GM23338 (cell line): Measurements from ENCODE around the gene PRCC. TPM values are rescaled to one million over a fixed set of nuclear protein-coding genes. Genes with fewer than 3 reads are reported as not detected.

Experiments
- ATAC-seq: fragments of 200-7000 bp; cut with Tn5 transposase; 3 replicates; pipeline ENCODE4 v1.9.1; 2020
- DNase-seq: peaks from one replicate; pipeline ENCODE4 v3.0.0-alpha.2; 2015; ENCODE audit warnings: low spot score
- H2AFZ ChIP-seq: fragments of 200-600 bp; sonication (generic); 2 replicates; pipeline ENCODE4 v1.8.0; 2016; ENCODE audit warnings: antibody characterized with exemption, mild to moderate bottlenecking, moderate library complexity
- H3F3A ChIP-seq: fragments of 200-600 bp; sonication (generic); replicated peaks from 2 replicates; pipeline ENCODE4 v1.8.0; 2017; ENCODE audit warnings: antibody characterized with exemption, mixed run types, low read depth
- H3K27ac ChIP-seq: fragments of 200-600 bp; sonication (generic); 2 replicates; pipeline ENCODE4 v1.6.1; 2016; ENCODE audit warnings: low read depth
- H3K27me3 ChIP-seq: fragments of 200-600 bp; sonication (generic); 2 replicates; pipeline ENCODE4 v1.8.0; 2016; ENCODE audit warnings: mild to moderate bottlenecking, mixed run types, moderate library complexity; ENCODE audit not compliant: insufficient read depth
- H3K36me3 ChIP-seq: fragments of 200-600 bp; sonication (generic); 2 replicates; pipeline ENCODE4 v1.8.0; 2016; ENCODE audit warnings: mild to moderate bottlenecking; ENCODE audit not compliant: insufficient read depth
- H3K4me1 ChIP-seq: fragments of 200-600 bp; sonication (generic); 2 replicates; pipeline ENCODE4 v1.8.0; 2016; ENCODE audit warnings: mild to moderate bottlenecking, moderate library complexity; ENCODE audit not compliant: insufficient read depth
- H3K4me2 ChIP-seq: fragments of 200-600 bp; sonication (generic); 2 replicates; pipeline ENCODE4 v1.7.1; 2017; ENCODE audit warnings: mixed run types
- H3K4me3 ChIP-seq: fragments of 200-600 bp; sonication (generic); 2 replicates; pipeline ENCODE4 v1.6.1; 2016; ENCODE audit warnings: mixed run types
- H3K79me2 ChIP-seq: fragments of 200-600 bp; sonication (generic); replicated peaks from 2 replicates; pipeline ENCODE4 v1.8.0; 2017; ENCODE audit warnings: mild to moderate bottlenecking; ENCODE audit not compliant: insufficient read depth
- H3K9me2 ChIP-seq: fragments of 200-600 bp; sonication (generic); 2 replicates; pipeline ENCODE4 v1.8.0; 2017; ENCODE audit not compliant: insufficient read depth
- H4K20me1 ChIP-seq: fragments of 200-600 bp; sonication (generic); replicated peaks from 2 replicates; pipeline ENCODE4 v1.8.0; 2017; ENCODE audit warnings: mild to moderate bottlenecking; ENCODE audit not compliant: insufficient read depth
- H3K27ac Mint-ChIP-seq: 2 replicates; pipeline ENCODE4 v1.8.0; 2020; ENCODE audit warnings: inconsistent platforms, mild to moderate bottlenecking, moderate library complexity, mixed read lengths
- H3K27me3 Mint-ChIP-seq: 3 replicates; pipeline ENCODE4 v1.8.0; 2022; ENCODE audit warnings: low read depth, mild to moderate bottlenecking, moderate library complexity, mixed read lengths, inconsistent platforms; ENCODE audit not compliant: insufficient read depth, poor library complexity
- H3K36me3 Mint-ChIP-seq: 3 replicates; pipeline ENCODE4 v1.8.0; 2021; ENCODE audit warnings: low read depth, mild to moderate bottlenecking, inconsistent platforms, moderate library complexity, mixed read lengths
- H3K4me1 Mint-ChIP-seq: 3 replicates; pipeline ENCODE4 v1.8.0; 2020; ENCODE audit warnings: mild to moderate bottlenecking, inconsistent platforms, mixed read lengths
- H3K4me3 Mint-ChIP-seq: 3 replicates; pipeline ENCODE4 v1.8.0; 2021; ENCODE audit warnings: moderate library complexity, mild to moderate bottlenecking, inconsistent platforms, mixed read lengths
- H3K9me3 Mint-ChIP-seq: 3 replicates; pipeline ENCODE4 v1.8.0; 2020; ENCODE audit warnings: moderate library complexity, mild to moderate bottlenecking, inconsistent platforms, mixed read lengths
- CREB1 ChIP-seq: fragments of 250-450 bp; sonication (Bioruptor Pico); IDR thresholded peaks from 2 replicates; pipeline ENCODE4 v1.5.0; 2020; ENCODE audit warnings: low read depth, mild to moderate bottlenecking, moderate library complexity
- ETS1 ChIP-seq: IDR thresholded peaks from 2 replicates; pipeline ENCODE4 v1.6.1; 2016; ENCODE audit warnings: antibody characterized with exemption
- EZH2phosphoT487 ChIP-seq: fragments of 200-600 bp; sonication (generic); IDR thresholded peaks from one replicate; pipeline ENCODE4 v1.8.1; 2018; ENCODE audit warnings: antibody characterized with exemption; ENCODE audit not compliant: unreplicated experiment
- NANOG ChIP-seq: IDR thresholded peaks from 2 replicates; pipeline ENCODE4 v1.6.1; 2016; ENCODE audit warnings: antibody characterized with exemption, borderline replicate concordance
- REST ChIP-seq: IDR thresholded peaks from one replicate; pipeline ENCODE4 v1.6.1; 2018; ENCODE audit warnings: antibody characterized with exemption; ENCODE audit not compliant: unreplicated experiment
- STAT1 ChIP-seq: IDR thresholded peaks from one replicate; pipeline ENCODE4 v1.6.1; 2016; ENCODE audit warnings: antibody characterized with exemption; ENCODE audit not compliant: unreplicated experiment
- ZNF331 ChIP-seq: fragments of 250-450 bp; sonication (Bioruptor Pico); IDR thresholded peaks from 2 replicates; pipeline ENCODE4 v1.5.0; 2020; ENCODE audit warnings: low read depth, mild to moderate bottlenecking, moderate library complexity
- polyA plus RNA-seq: library from polyadenylated mRNA; unstranded; fragments of >200 nt; fragmentation: Nextera tagmentation; extraction: Ambion mirVana; gene quantifications from 2 replicates; pipeline ENCODE4 v1.2.1, GENCODE V29; 2016
- total RNA-seq: library from RNA; depleted of rRNA; stranded (reverse); fragments of >200 nt; shearing (Covaris generic); gene quantifications from 2 replicates; pipeline ENCODE4 v1.2.3, GENCODE V29; 2014

The PRCC gene
- total and polyA plus RNA-seq, 2 experiments from 2014 or later: 66.2 to 72.9 TPM

- ATAC-seq: no peak
- H3K9me3 Mint-ChIP-seq: no peaks in the 10 kb centered on the region
- peaks cover 26% of the 10 kb centered on the region for H3K4me1 Mint-ChIP-seq
- Histone ChIP-seq H3K4me2 (peak overlapping the region; percentile 75), H4K20me1 (peaks cover 22% of the 10 kb centered on the region), H3K4me3 (no peak overlapping the region), H3F3A (peaks cover 8% of the 10 kb centered on the region), H3K9me2 (no peaks in the 10 kb centered on the region), H3K27me3 (no peaks in the 10 kb centered on the region), H3K36me3 (peaks cover 7% of the 10 kb centered on the region), H3K4me1 (peaks cover 29% of the 10 kb centered on the region), H3K79me2 (peaks cover 35% of the 10 kb centered on the region), H3K27ac (peak overlapping the region; percentile 47; the same call in 1 of the 2 replicates), H2AFZ (peak overlapping the region; percentile 19; the same call in 1 of the 2 replicates)
- H3K4me3 Mint-ChIP-seq: no peak overlapping the region; the same call in 1 of the 3 replicates
- peaks cover 20% of the 10 kb centered on the region for H3K36me3 Mint-ChIP-seq
- peaks cover 7% of the 10 kb centered on the region for H3K27me3 Mint-ChIP-seq
- no peak overlapping the region for H3K27ac Mint-ChIP-seq
- TF ChIP-seq CREB1 (CRISPR knock-in tag): no peak
- no peak for TF ChIP-seq ZNF331 (CRISPR knock-in tag)
- no peak for TF ChIP-seq EZH2phosphoT487
- no peak for DNase-seq
Measured at GRCh38 chr1:156765666-156766065, 1.7 kb upstream of the PRCC start.

- Mint-ChIP-seq H3K4me1 (peaks cover 34% of the 10 kb centered on the region), H3K36me3 (peaks cover 28% of the 10 kb centered on the region), H3K9me3 (no peaks in the 10 kb centered on the region), H3K27me3 (peaks cover 7% of the 10 kb centered on the region), H3K4me3 (no peak overlapping the region), H3K27ac (no peak overlapping the region; the same call in 1 of the 2 replicates)
- Histone ChIP-seq H3K27me3 (no peaks in the 10 kb centered on the region), H3K4me1 (peaks cover 32% of the 10 kb centered on the region), H3K9me2 (no peaks in the 10 kb centered on the region), H2AFZ (peak overlapping the region; percentile 19), H3K79me2 (peaks cover 43% of the 10 kb centered on the region), H3K4me2 (peak overlapping the region; percentile 75), H3F3A (peaks cover 15% of the 10 kb centered on the region), H4K20me1 (peaks cover 30% of the 10 kb centered on the region), H3K36me3 (peaks cover 7% of the 10 kb centered on the region), H3K4me3 (peak overlapping the region; percentile 56), H3K27ac (peak overlapping the region; percentile 47)
- TF ChIP-seq ETS1: no peak
- TF ChIP-seq STAT1: no peak
- TF ChIP-seq REST: no peak
- no peak for TF ChIP-seq NANOG
- peak; percentile 44 for DNase-seq
- peak; percentile 6 for ATAC-seq
Measured at GRCh38 chr1:156766298-156767100, 836 bp upstream of the PRCC start.
